ENCODE measurements around the gene ECSIT. TPM values are rescaled to one million over a fixed set of nuclear protein-coding genes. Genes with fewer than 3 reads are reported as not detected.
"Not testable (repeated sequence)": the region's sequence is repeated elsewhere in the genome, so short reads cannot be mapped to it uniquely, and the experiment has no call there.

The ECSIT gene
- total RNA-seq, 1 donor from 2014 or later = 92.9 TPM

DNA sequence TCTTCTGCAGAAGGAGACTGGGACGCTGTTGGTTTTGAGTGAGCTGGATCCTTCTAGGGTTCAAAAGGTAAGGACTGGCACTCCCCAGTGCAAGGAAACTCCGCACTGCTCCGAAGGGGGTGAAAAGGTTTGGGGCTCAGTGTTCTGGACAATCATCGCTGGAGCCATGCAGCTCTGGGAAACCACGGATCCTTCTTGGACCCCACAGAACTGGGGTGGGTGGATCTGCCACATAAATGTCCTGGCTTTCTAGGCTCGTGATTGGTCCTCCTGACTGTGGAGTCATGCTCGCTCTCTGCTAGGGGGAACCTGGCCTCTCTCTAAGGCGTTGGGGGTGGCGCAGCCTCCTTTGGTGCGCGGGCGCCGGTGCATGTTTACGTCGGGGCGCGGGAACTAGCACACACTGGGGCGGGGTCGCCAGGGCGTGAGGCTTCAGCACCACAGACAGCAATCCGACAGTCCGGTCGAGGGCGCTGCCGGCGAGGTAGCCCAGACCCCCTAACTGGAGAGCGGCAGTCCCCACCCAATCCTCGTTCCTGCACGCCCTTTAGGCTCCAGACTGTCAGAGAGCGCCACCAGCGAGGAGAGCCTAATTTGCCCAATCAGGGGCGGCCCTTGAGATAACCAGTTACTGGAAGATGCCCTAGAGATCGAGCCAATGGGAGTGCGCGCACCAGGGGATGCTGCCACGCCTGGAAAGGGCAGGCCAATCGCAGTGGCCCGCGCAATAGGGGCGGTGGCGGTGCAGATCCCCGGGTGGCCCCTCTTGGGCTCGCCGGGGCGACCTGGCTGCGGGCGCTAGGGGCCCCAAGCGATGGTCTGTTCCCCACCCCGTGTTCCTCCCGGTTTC, 47.2 kb downstream of the ECSIT start:
- DNase-seq (ENCODE audit: low spot score) = peak; percentile 81
- intact Hi-C loops (cut with DNase I) = loop anchor here (2.0 to 5.0 kb wide), 2 partner anchors 99 to 345 kb away; partner anchors contain the start of gene EPOR

DNA sequence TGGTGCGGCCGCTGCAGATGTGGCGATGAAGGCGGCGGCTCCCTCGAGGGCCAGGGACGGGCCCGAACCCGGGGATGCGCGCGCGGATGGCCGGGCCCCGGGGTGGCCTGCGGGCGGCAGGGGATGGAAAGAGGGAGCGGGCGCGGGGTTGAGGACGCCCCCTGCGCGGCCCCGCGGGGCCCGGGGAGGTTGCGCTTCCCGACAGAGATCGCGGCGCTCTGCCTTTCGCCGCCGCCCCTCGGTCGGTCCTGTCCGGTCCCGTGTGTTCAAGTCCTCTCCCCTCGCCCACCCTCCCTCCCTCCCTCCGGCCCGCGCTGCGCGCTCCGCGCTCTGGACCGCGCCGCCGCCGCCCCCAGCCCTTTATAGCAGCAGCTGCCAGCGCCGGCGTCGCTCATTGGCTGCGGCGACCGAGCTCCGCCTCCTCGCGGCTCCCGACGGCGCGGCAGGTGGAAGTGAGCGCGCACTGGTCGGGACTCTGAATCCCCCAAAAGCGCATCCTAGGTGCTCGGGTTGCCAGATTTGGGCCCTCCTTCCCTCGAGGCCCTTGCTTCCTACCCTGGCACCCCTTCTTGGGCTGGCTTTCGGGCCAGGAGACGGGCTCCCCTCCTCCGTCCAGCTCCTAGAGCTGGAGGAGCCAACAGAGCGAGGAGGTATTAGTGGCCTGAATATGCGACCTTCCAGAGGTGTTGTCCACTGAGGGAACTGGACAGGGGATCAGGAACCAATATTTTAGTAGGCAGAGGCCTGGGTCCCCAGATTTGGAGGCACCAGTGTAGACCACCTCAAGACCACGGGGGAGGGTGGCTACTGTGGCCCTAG, 48.0 kb downstream of the ECSIT start, which contains the start of gene ELAVL3:
ELAVL3 (minus strand) TSS at position 332 of the 819 bp plus-strand sequence. CDS start 438 bp downstream, outside the sequence.
- intact Hi-C loops (cut with DNase I) = loop anchor here (5.0 kb wide), 1 partner anchor 99 kb away; the partner anchor contains the start of gene EPOR

DNA sequence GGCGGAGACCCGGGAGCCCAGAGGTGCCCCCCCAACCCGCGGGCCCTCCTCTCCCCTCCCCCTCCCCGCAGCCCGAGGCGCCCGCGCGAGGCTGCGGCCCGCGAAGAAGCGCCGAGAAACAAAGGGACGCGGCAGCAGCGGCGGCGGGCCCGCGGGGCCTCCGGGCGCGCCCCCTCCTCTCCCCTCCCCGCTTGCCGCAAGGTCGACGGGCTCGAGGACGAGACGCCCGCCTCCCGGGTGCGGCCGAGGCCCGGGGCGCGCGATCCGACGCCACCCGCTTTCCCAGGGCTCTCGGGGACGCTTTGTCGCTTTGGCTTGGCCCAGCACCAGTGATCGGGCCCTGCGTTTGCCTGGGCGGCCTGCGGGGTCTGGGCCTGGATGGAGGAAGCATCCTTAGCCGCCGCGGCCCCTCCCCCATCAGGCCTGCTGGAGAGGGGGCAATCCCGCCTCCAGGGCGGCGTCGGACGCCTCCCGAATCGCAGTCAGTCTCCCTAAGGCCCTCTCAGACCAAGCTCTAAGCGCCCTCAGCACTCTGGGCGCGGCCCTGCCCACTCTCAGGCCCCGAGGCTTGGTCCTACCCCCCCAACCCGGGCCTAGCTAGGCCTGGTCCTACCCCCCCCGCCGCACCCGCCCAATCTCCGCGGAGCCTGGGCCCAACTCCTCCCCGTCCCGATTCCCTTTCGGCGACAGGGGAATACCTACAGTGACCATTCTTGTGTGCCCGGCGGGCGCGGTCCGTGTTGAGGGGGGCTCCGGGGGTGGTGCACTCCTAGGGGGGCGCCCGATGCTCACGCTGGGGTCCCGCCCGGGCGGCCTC, 48.8 kb downstream of the ECSIT start:
- DNase-seq (ENCODE audit: low spot score) = no peak
- intact Hi-C loops (cut with DNase I) = loop anchor here (5.0 kb wide), 1 partner anchor 98 kb away; the partner anchor contains the start of gene EPOR

More for the DNA sequence above, 48.0 kb downstream of the ECSIT start, which contains the start of gene ELAVL3:
- DNase-seq (ENCODE audit: low spot score) = no peak

DNA sequence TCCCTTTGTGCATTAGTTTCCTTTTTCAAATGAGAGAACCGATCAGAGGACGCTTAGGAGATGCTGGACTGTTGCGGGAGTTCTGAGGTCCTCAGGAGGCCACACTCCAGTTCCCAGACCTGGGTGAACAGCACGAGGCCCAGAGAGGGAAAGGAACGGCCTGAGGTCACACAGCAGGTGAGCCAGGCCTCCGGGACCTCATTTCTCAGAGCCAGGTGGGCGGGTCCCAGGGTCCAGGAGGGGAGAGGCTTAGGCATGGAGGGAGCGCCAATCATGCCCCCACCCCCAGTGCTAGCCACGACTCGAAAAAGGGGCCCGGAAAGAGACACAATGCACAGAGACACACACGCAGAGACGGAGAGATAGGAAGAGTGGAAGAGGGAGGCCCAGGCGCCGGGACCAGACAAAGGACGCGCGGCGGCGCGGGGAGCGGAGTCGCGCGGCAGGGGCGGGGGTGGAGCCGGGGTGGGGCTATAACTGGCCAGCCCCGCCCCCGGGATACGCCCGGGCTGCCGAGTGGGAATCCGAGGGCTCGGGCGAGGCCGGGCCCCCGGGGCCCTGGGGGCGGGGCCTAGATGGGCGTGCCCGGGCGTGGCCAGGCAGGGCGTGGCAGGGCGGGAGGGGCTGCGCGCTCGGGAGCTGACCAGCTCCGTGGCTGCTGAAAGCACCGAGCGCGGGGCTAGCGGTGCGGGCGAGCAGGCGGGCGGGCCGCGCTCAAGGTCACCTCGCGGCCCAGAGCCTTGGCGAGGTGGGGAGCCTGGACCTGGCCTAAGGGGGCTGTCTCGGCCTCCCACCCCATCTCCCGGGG, 49.6 kb downstream of the ECSIT start:
- DNase-seq (ENCODE audit: low spot score) = no peak

DNA sequence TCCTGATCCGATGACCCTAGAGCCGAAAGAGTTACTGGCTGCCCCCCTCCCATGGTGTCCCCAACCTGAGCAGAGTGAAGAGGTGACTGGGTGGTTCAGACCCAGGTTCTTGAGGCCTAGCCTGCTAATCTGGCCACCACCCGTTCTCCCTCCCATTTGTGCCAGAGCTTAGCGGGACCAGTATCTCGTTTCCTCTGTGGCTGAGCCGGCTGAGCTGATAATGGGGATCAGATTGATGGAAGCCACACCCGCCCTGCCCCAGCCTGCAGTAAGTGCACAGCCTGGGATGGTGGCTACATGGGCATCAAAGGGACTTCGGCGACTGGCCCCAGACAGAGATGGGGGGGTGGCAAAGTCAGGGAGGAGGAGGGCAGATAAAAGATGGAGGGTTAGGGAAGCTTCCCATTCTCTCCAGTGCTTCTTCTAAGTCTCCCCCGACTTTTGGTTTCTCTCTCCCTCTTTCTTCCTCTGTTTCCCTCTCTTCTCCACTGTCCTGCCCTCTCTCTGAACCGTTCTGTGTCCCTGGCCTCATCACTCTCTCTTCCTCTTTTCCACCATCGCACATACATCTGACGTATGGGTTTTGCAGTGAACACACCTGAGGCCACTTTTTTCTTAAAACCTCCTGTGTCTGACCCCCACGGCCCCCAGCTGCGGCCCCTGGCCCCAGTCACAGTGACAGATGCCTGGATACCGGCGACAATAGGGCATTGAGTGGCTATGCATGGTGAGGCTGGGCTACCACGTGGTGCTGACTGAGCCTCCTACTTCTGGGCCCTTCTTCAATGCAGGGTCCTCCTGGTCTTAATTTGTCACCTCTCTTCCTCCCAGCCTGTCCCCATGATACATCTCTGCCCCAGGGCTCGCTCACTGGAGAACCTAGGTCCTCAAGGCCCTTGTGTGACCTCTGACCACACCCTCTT, 50.5 kb downstream of the ECSIT start:
- no peak for DNase-seq (ENCODE audit: low spot score)
- intact Hi-C loops (cut with DNase I) = no loop called here

More for the DNA sequence above, 49.6 kb downstream of the ECSIT start:
- intact Hi-C loops (cut with DNase I) = no loop called here

DNA sequence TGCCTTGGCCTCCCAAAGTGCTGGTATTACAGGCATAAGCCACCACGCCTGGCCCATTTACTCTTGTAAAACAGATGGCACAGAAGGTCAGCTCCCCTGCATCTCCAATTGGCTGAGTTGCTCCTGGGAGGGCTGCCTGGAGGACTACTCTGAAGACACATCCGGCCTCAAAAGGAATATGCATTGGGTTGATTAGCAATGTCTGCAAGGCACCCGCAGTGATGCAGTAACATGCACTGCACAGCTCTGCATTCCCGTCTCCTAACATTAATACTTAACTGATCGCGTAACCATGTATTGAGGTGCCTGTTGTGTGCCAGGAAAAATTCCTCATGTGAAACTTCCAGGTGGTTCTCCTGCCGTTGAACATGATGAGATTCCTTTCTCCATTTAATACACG, 53.1 kb downstream of the ECSIT start:
- no peak for DNase-seq (ENCODE audit: low spot score)
- intact Hi-C loops (cut with DNase I) = no loop called here

DNA sequence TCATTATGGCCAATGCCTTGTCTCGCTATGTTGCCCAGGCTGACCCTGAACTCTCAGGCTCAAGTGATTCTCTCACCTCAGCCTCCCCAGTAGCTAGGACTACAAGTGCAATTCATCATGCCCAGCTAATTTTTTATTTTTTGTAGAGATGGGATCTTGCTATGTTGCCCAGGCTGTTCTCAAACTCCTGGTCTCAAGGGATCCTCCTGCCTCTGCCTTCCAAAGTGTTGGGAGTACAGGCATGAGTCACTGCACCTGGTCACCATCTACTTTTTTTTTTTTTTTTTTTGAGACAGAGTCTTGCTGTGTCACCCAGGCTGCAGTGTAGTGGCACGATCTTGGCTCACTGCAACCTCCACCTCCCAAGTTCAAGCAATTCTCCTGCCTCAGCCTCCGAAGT, 53.6 kb downstream of the ECSIT start:
- intact Hi-C loops (cut with DNase I); DNase-seq (ENCODE audit: low spot score): not testable (repeated sequence)

DNA sequence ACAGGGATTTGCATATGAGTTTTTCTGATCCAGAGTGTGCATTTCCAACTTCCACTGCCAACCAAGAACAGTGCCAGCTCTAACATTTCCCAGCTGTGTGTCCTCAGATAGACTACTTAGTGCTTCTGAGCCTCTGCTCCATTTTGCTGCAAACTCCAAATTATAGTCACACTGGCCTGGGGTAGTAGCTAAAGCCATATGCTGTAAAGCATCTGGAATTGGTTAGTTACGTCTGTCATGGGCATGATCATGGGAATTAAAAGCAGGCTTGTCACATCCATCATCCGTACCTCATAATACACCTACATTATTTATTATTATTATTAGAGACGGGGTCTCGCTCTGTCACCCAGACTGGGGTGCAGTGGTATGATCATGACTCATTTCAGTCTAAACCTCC, 55.2 kb downstream of the ECSIT start:
- no peak for DNase-seq (ENCODE audit: low spot score)
- intact Hi-C loops (cut with DNase I) = no loop called here

DNA sequence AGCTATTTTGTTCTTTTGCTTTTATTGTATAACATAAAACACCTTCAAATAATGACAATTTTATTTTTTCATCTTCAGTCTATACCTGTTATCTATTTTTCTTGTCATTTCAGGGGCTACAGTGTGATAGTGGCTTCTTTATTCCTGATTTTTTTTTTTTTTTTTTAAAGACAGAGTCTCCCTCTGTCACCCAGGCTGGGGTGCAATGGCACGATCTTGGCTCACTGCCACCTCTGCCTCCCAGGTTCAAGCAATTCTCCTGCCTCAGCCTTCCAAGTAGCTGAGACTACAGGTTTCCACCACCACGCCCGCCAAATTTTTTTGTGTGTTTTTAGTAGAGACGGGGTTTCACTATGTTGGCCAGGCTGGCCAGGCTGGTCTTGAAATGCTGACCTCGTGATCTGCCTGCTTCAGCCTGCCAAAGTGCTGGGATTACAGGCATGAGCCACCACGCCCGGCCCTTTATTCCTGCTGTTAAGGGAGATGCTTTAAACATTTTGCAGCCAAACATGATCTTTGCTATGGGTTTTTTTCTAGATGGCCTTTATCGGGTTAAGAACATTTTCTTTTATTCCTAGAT, 60.6 kb downstream of the ECSIT start:
- intact Hi-C loops (cut with DNase I); DNase-seq (ENCODE audit: low spot score): not testable (repeated sequence)

DNA sequence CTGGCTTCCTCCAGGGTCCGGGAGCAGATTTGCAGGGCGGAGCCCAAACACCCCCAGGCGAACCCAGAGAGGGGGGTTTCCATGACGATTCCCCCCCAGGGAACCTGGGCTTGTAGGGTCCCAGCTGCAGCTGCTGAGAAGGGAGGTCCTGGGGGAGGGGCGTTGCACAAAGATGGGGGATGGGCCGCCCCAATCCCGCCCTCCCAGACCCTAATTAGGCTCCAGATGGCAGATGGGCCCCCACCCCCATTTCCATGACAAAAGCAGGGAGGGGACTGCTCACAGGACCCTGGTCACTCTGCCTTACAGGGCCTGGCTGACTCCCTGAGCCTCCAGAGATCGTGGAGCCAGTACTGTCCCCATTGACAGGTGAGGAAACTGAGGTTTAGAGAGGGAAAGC, 63.3 kb downstream of the ECSIT start:
- DNase-seq (ENCODE audit: low spot score) = no peak
- intact Hi-C loops (cut with DNase I) = no loop called here

DNA sequence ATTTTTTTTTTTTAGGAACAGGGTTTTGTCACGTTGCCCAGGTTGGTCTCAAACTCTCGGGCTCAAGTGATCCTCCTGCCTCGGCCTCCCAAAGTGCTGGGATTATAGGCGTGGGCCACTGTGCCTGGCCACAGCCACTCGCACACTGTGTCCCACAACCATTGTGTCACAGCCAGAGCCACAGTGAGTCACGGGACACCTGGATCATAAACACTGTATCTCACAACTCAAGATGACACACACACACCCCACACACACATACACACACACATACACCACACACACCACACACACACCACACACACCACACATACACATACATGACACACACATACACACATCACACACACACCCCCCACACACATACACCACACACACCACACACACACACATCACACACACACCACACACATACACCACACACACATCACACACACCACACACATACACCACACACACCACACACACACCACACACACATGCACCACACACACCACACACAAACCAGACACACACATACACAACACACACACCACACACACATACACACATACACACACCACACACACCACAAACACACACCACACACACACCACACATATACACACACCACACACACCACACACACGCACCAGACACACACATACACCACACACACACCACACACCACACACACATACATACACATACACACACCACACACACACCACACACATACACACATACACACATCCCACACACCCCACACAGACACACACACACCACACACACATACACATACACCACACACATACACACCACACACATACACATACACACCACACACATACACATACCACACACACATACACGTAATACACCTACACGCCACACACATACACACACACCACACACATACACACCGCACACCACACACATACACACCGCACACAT, 64.3 kb downstream of the ECSIT start:
- intact Hi-C loops (cut with DNase I) = no loop called here
- DNase-seq (ENCODE audit: low spot score) = no peak

DNA sequence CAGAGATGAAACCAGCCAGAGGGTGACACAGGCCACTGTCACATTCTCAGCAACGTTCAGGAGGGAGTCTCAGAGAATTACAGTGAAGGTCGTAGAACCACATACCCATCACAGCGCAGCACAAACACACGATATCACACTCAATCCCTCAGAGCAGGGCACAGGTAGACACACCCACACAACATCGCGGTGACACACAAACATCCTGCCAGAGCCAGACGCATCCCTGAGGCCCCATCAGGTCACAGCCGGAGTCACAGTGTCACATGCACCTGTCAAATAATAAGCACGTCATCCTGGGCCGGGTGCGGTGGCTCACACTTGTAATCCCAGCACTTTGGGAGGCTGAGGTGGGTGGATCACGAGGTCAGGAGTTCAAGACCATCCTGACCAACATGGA, 65.5 kb downstream of the ECSIT start:
- DNase-seq (ENCODE audit: low spot score) = no peak
- intact Hi-C loops (cut with DNase I) = no loop called here

DNA sequence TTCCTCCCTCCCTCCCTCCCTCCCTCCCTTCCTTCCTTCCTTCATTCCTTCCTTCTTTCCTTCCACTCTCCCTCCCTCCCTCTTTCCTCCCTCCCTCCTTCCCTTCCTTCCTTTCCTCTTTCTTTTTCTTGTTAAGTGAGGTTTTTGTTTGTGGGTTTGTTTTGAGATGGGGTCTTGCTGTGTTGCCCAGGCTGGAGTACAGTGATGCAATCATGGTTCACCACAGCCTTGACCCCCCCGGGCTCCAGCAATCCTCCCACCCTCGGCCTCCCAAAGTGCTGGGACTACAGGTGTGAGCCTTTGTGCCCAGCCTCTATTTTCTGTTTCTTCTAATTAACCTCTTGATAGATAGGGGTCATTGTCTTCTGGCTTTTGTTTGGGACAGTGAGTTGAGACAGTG, 67.5 kb downstream of the ECSIT start:
- no peak for DNase-seq (ENCODE audit: low spot score)
- intact Hi-C loops (cut with DNase I) = no loop called here

DNA sequence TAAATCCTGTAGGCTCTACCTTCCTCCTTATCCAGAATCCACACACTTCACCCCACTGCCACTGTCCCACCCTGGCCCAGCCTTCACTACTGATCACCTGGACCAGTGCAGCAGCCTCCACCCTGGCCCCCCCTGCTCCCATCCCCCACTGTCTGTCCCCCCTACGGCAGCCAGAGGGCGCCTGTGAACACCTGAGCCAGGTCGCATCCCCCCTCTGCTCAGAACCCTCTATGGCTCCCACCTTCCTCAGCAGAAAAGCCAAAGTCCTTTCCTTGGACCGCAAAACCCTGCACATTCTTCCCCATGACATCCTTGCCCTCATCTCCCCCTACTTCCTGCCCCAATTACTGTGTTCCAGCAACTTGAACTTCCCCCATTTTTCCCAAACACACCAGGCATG, 68.7 kb downstream of the ECSIT start:
- intact Hi-C loops (cut with DNase I) = no loop called here

DNA sequence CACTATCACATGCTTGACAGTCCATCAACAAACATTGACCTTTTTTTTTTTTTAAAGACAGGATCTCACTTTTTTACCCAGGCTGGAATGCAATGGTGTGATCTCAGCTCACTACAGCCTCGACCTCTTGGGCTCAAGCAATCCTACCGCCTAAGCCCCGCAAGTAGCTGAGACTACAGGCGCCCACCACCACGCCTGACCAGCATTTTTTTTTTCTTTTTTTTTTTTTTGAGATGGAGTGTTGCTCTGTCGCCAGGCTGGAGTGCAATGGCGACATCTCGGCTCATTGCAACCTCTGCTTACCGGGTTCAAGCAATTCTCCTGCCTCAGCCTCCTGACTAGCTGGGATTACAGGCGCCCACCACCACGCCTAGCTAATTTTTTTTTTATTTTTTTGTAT, 70.0 kb downstream of the ECSIT start:
- intact Hi-C loops (cut with DNase I); DNase-seq (ENCODE audit: low spot score): not testable (repeated sequence)

More for the DNA sequence above, 68.7 kb downstream of the ECSIT start:
- DNase-seq (ENCODE audit: low spot score) = no peak

DNA sequence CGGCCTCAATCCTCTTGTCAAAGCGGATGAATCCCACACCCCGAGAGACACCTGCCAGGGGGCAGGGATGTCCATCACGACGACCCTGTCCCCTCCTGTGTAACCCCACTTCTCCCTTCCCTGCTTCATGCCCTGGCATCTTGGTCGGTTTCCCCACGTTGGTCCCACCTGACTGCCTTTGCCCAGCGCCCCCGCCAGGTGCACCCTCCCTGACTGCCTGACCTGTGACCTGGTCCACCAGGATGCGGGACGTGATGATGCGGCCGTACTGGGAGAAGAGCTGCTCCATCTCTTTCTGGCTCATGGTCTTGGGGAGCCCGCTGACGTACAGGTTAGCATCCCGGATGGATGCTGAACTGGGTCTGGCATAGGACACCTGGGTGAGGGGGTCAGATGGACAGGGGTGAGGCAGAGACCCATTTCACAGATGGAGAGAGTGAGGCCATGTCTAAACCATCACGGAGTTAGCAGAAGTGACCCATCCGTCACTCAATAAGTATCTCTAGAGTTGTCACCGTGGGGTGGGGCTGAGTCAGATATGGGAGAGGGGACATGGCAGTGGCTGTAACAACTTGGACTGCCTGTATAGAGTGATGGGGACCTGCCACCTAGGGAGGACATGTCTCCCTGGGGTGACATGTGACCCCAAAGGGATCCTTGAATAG, 70.6 kb downstream of the ECSIT start:
- intact Hi-C loops (cut with DNase I) = no loop called here
- DNase-seq (ENCODE audit: low spot score) = no peak

Data from cardiac septum (tissue), 1 donor.